Mesenchymal stem cell (in vitro differentiated cells and primary cell): Measurements from ENCODE around the gene HDAC4.

Source experiments
- DNase-seq: peaks from one replicate; pipeline ENCODE4 v3.0.0-alpha.2; 2013
- H2AFZ ChIP-seq: one replicate; pipeline ENCODE4 v1.6.1; 2013; ENCODE audit warnings: low read depth, mild to moderate bottlenecking, control low read depth, inconsistent platforms, low read length, moderate library complexity
- H2AK5ac ChIP-seq: 2 replicates; pipeline ENCODE4 v1.6.1; 2013; ENCODE audit warnings: low read length, moderate library complexity, mild to moderate bottlenecking, inconsistent platforms; ENCODE audit not compliant: severe bottlenecking
- H2BK120ac ChIP-seq: one replicate; pipeline ENCODE4 v1.6.1; 2013; ENCODE audit warnings: low read depth, mild to moderate bottlenecking, inconsistent platforms, low read length, moderate library complexity
- H2BK12ac ChIP-seq, 2 experiments: one replicate each; pipeline ENCODE4 v1.6.1; 2013; ENCODE audit warnings: inconsistent platforms in 2 of 2, low read length in 2 of 2, mild to moderate bottlenecking in 2 of 2, moderate library complexity in 2 of 2, control low read depth in 1 of 2
- H2BK15ac ChIP-seq: one replicate; pipeline ENCODE4 v1.6.1; 2013; ENCODE audit warnings: mild to moderate bottlenecking, low read depth, inconsistent platforms; ENCODE audit not compliant: poor library complexity, severe bottlenecking
- H2BK5ac ChIP-seq: 2 replicates; pipeline ENCODE4 v1.6.1; 2013; ENCODE audit warnings: low read depth, mild to moderate bottlenecking, low read length, control low read depth, inconsistent platforms; ENCODE audit not compliant: poor library complexity, severe bottlenecking
- H3K14ac ChIP-seq, 2 experiments: one replicate each; pipeline ENCODE4 v1.6.1; 2013; ENCODE audit warnings: inconsistent platforms in 2 of 2, low read length in 2 of 2, control low read depth in 1 of 2, mild to moderate bottlenecking in 1 of 2, moderate library complexity in 1 of 2
- H3K18ac ChIP-seq, 2 experiments: one replicate each; pipeline ENCODE4 v1.6.1; 2013; ENCODE audit warnings: inconsistent platforms in 2 of 2, low read length in 2 of 2, control low read depth in 1 of 2, low read depth in 1 of 2, mild to moderate bottlenecking in 1 of 2
- H3K23ac ChIP-seq, 2 experiments: one replicate each; pipeline ENCODE4 v1.6.1; 2013; ENCODE audit warnings: inconsistent platforms in 2 of 2, low read length in 2 of 2, mild to moderate bottlenecking in 2 of 2, moderate library complexity in 2 of 2, control low read depth in 1 of 2
- H3K27ac ChIP-seq: 2 replicates; pipeline ENCODE4 v1.5.1; 2013; ENCODE audit warnings: mild to moderate bottlenecking, moderate library complexity, low read length, control low read depth, inconsistent platforms; ENCODE audit not compliant: poor library complexity, severe bottlenecking
- H3K27me3 ChIP-seq, 2 experiments: 2 replicates each; pipeline versions ENCODE4 v1.6.1 to v1.7.0; 2013; ENCODE audit warnings: low read length in 2 of 2, mild to moderate bottlenecking in 2 of 2, moderate library complexity in 2 of 2, control low read depth in 1 of 2, inconsistent platforms in 1 of 2; ENCODE audit not compliant: control insufficient read depth in 1 of 2, insufficient read depth in 1 of 2
- H3K36me3 ChIP-seq, 2 experiments: 2 replicates each; pipeline versions ENCODE4 v1.6.1 to v1.7.0; 2013; ENCODE audit warnings: low read length in 2 of 2, control low read depth in 1 of 2, inconsistent platforms in 1 of 2, low read depth in 1 of 2, mild to moderate bottlenecking in 1 of 2; ENCODE audit not compliant: insufficient read depth in 2 of 2, control insufficient read depth in 1 of 2
- H3K4ac ChIP-seq, 2 experiments: one replicate each; pipeline ENCODE4 v1.6.1; 2013; ENCODE audit warnings: inconsistent platforms in 2 of 2, low read length in 2 of 2, mild to moderate bottlenecking in 2 of 2, moderate library complexity in 2 of 2, control low read depth in 1 of 2, low read depth in 1 of 2
- H3K4me1 ChIP-seq: 2 replicates; pipeline ENCODE4 v1.6.1; 2013; ENCODE audit warnings: low read depth, low read length, control low read depth; ENCODE audit not compliant: control insufficient read depth, insufficient read depth
- H3K4me2 ChIP-seq: 2 replicates; pipeline ENCODE4 v1.6.1; 2013; ENCODE audit warnings: low read length, mild to moderate bottlenecking, inconsistent platforms; ENCODE audit not compliant: poor library complexity, severe bottlenecking
- H3K4me3 ChIP-seq, 2 experiments: 2 replicates each; pipeline versions ENCODE4 v1.5.1 to v1.7.0; 2013; ENCODE audit warnings: low read length in 2 of 2, mild to moderate bottlenecking in 2 of 2, control low read depth in 1 of 2, low read depth in 1 of 2; ENCODE audit not compliant: insufficient read depth in 1 of 2
- H3K79me1 ChIP-seq: replicated peaks from 2 replicates; pipeline ENCODE4 v1.6.1; 2013; ENCODE audit warnings: mild to moderate bottlenecking, control low read depth, low read length, inconsistent platforms; ENCODE audit not compliant: poor library complexity, severe bottlenecking
- H3K9ac ChIP-seq: 2 replicates; pipeline ENCODE4 v1.7.0; 2013; ENCODE audit warnings: mild to moderate bottlenecking, low read length, moderate library complexity
- H3K9me3 ChIP-seq: 2 replicates; pipeline ENCODE4 v1.7.0; 2013; ENCODE audit warnings: mild to moderate bottlenecking, low read length; ENCODE audit not compliant: control insufficient read depth
- H4K8ac ChIP-seq: one replicate; pipeline ENCODE4 v1.6.1; 2013; ENCODE audit warnings: inconsistent platforms, mild to moderate bottlenecking, low read length, moderate library complexity
- H4K91ac ChIP-seq: one replicate; pipeline ENCODE4 v1.6.1; 2013; ENCODE audit warnings: mild to moderate bottlenecking, low read length, inconsistent platforms
- WGBS: methylation state at CpG from one replicate; pipeline ENCODE4 v1.1.7; 2013; ENCODE audit warnings: mixed read lengths; 5-methylcytosine and 5-hydroxymethylcytosine counted together

The HDAC4 gene

GRCh38 chr2:239052798-239053665 is 347.8 kb downstream of the HDAC4 start:
- no peaks in the 10 kb centered on the region for H3K27me3 ChIP-seq
- H2BK15ac ChIP-seq, result no peak overlapping the region
- no peak overlapping the region for H3K23ac ChIP-seq
- no peak overlapping the region for H3K14ac ChIP-seq
- no peak overlapping the region for H2BK120ac ChIP-seq
- H4K8ac ChIP-seq, result no peak overlapping the region
- H2BK5ac ChIP-seq, result no peak overlapping the region
- H3K4me1 ChIP-seq, result peaks cover 7% of the 10 kb centered on the region
- peaks cover 35 to 38% of the 10 kb centered on the region in 2 experiments for H3K36me3 ChIP-seq
- 96% methylated on average over 51 of the region's 51 CpGs for WGBS
- DNase-seq, result no peak
- no peak overlapping the region for H2BK12ac ChIP-seq
- H3K9me3 ChIP-seq, result peaks cover 13% of the 10 kb centered on the region
- no peak overlapping the region for H2AK5ac ChIP-seq
- H3K18ac ChIP-seq, result no peak overlapping the region
- H3K27ac ChIP-seq, result no peak overlapping the region
- no peak overlapping the region for H2AFZ ChIP-seq
- no peak overlapping the region for H3K9ac ChIP-seq
- H3K4me2 ChIP-seq, result no peak overlapping the region
- no peak overlapping the region for H3K4ac ChIP-seq
- H3K79me1 ChIP-seq, result no peaks in the 10 kb centered on the region
- H3K4me3 ChIP-seq, result no peak overlapping the region
- H4K91ac ChIP-seq, result no peak overlapping the region

GRCh38 chr2:239051891-239052445 is 348.9 kb downstream of the HDAC4 start:
- no peak overlapping the region for H3K14ac ChIP-seq
- no peak overlapping the region for H4K91ac ChIP-seq
- no peak overlapping the region for H3K27ac ChIP-seq
- no peak overlapping the region for H4K8ac ChIP-seq
- no peaks in the 10 kb centered on the region for H3K27me3 ChIP-seq
- H3K23ac ChIP-seq, result no peak overlapping the region
- no peak overlapping the region for H3K4me3 ChIP-seq
- no peaks in the 10 kb centered on the region for H3K79me1 ChIP-seq
- no peak overlapping the region for H3K18ac ChIP-seq
- H2BK12ac ChIP-seq, result no peak overlapping the region
- no peak overlapping the region for H2AFZ ChIP-seq
- H3K36me3 ChIP-seq, result peaks cover 29 to 37% of the 10 kb centered on the region in 2 experiments
- no peak overlapping the region for H3K4ac ChIP-seq
- H3K4me2 ChIP-seq, result no peak overlapping the region
- peaks cover 7% of the 10 kb centered on the region for H3K4me1 ChIP-seq
- H3K9me3 ChIP-seq, result peaks cover 6% of the 10 kb centered on the region
- H2AK5ac ChIP-seq, result no peak overlapping the region
- no peak overlapping the region for H2BK120ac ChIP-seq
- no peak for DNase-seq
- H2BK15ac ChIP-seq, result no peak overlapping the region
- H3K9ac ChIP-seq, result no peak overlapping the region
- H2BK5ac ChIP-seq, result no peak overlapping the region
- 96% methylated on average over 19 of the region's 19 CpGs for WGBS

GRCh38 chr2:239050252-239050649 is 350.6 kb downstream of the HDAC4 start:
- 98% methylated on average over 3 of the region's 3 CpGs for WGBS
- H2BK15ac ChIP-seq, result no peak overlapping the region
- no peak overlapping the region for H2BK5ac ChIP-seq
- no peak overlapping the region for H3K4me2 ChIP-seq
- no peaks in the 10 kb centered on the region for H3K79me1 ChIP-seq
- no peak overlapping the region for H4K8ac ChIP-seq
- H3K27ac ChIP-seq, result no peak overlapping the region
- H3K23ac ChIP-seq, result no peak overlapping the region
- H3K4ac ChIP-seq, result no peak overlapping the region
- H3K27me3 ChIP-seq, result no peaks in the 10 kb centered on the region
- H2AFZ ChIP-seq, result no peak overlapping the region
- no peak overlapping the region for H2BK120ac ChIP-seq
- H4K91ac ChIP-seq, result no peak overlapping the region
- H3K4me1 ChIP-seq, result peaks cover 8% of the 10 kb centered on the region
- no peak overlapping the region for H3K14ac ChIP-seq
- no peak overlapping the region for H3K9ac ChIP-seq
- H3K18ac ChIP-seq, result no peak overlapping the region
- peaks cover 24 to 39% of the 10 kb centered on the region in 2 experiments for H3K36me3 ChIP-seq
- no peak overlapping the region for H3K4me3 ChIP-seq
- H2BK12ac ChIP-seq, result no peak overlapping the region
- H2AK5ac ChIP-seq, result no peak overlapping the region
- no peak for DNase-seq
- no peaks in the 10 kb centered on the region for H3K9me3 ChIP-seq

GRCh38 chr2:239049421-239050251 is 351.2 kb downstream of the HDAC4 start:
- WGBS, result 96% methylated on average over 28 of the region's 28 CpGs
- Histone ChIP-seq H3K79me1 (no peaks in the 10 kb centered on the region), H3K18ac (no peak overlapping the region), H3K9me3 (no peaks in the 10 kb centered on the region), H3K4me3 (no peak overlapping the region), H3K14ac (no peak overlapping the region), H3K4ac (no peak overlapping the region), H3K9ac (no peak overlapping the region), H2AFZ (no peak overlapping the region), H4K91ac (no peak overlapping the region), H3K27me3 (no peaks in the 10 kb centered on the region), H2AK5ac (peak overlapping the region; percentile 65), H2BK15ac (no peak overlapping the region), H3K27ac (no peak overlapping the region), H2BK12ac (no peak overlapping the region), H3K4me2 (no peak overlapping the region), H3K23ac (no peak overlapping the region), H4K8ac (no peak overlapping the region), H2BK120ac (no peak overlapping the region), H2BK5ac (no peak overlapping the region), H3K36me3 (peaks cover 20 to 38% of the 10 kb centered on the region in 2 experiments), H3K4me1 (peaks cover 8% of the 10 kb centered on the region)
- no peak for DNase-seq
